Fibroblast of skin of abdomen (primary cell): ENCODE results near the gene LRRC15.

ENCODE experiments used
- DNase-seq: peaks from one replicate; pipeline ENCODE4 v3.0.0-alpha.2; 2013

LRRC15 gene

GRCh38 chr3:194360568-194360967, 9.0 kb downstream of the LRRC15 start:
- DNase-seq: no peak

- peak; percentile 62 for DNase-seq
Measured at GRCh38 chr3:194357681-194358080, 11.9 kb downstream of the LRRC15 start.

GRCh38 chr3:194355379-194355778, 14.2 kb downstream of the LRRC15 start:
- DNase-seq: peak; percentile 35

GRCh38 chr3:194354315-194354714, 15.2 kb downstream of the LRRC15 start:
- no peak for DNase-seq

- no peak for DNase-seq
Measured at GRCh38 chr3:194352667-194353246, 16.8 kb downstream of the LRRC15 start.

- DNase-seq: no peak
Measured at GRCh38 chr3:194351952-194352536, 17.5 kb downstream of the LRRC15 start.

- no peak for DNase-seq
Measured at GRCh38 chr3:194351080-194351672, 18.4 kb downstream of the LRRC15 start, which contains the start of gene CPN2. TSS of gene CPN2 (minus strand) at chr3:194351328. CDS start at chr3:194342702, 8,626 bp downstream.

GRCh38 chr3:194350726-194351071, 18.8 kb downstream of the LRRC15 start:
- no peak for DNase-seq

- DNase-seq: peak; percentile 53
Measured at GRCh38 chr3:194348354-194348753, 21.2 kb downstream of the LRRC15 start.

- no peak for DNase-seq
Measured at GRCh38 chr3:194346621-194347020, 22.9 kb downstream of the LRRC15 start.

GRCh38 chr3:194346035-194346434, 23.5 kb downstream of the LRRC15 start:
- no peak for DNase-seq

GRCh38 chr3:194344012-194344411, 25.5 kb downstream of the LRRC15 start:
- DNase-seq: peak; percentile 45

GRCh38 chr3:194343561-194343893, 26.0 kb downstream of the LRRC15 start:
- DNase-seq: no peak

GRCh38 chr3:194342861-194343560, 26.5 kb downstream of the LRRC15 start:
- DNase-seq: no peak

GRCh38 chr3:194340757-194341400, 28.7 kb downstream of the LRRC15 start:
- DNase-seq: no peak

GRCh38 chr3:194339840-194340239, 29.7 kb downstream of the LRRC15 start:
- no peak for DNase-seq

GRCh38 chr3:194339356-194339755, 30.2 kb downstream of the LRRC15 start:
- no peak for DNase-seq

- DNase-seq: peak; percentile 66
Measured at GRCh38 chr3:194337965-194338753, 31.4 kb downstream of the LRRC15 start.

GRCh38 chr3:194336601-194337355, 32.8 kb downstream of the LRRC15 start:
- DNase-seq: no peak

- no peak for DNase-seq
Measured at GRCh38 chr3:194333981-194334320, 35.6 kb downstream of the LRRC15 start.

- DNase-seq: peak; percentile 86
Measured at GRCh38 chr3:194333212-194333980, 36.1 kb downstream of the LRRC15 start.
